GM11168 (cell line): Measurements from ENCODE around the gene CSMD2.

Experiments
- in situ Hi-C: fragments of 300-500 bp; cut with MboI; formaldehyde crosslinking; loops from one replicate; pipeline ENCODE4 v1.12.0; 2022; ENCODE audit warnings: low sequenced_read_pairs; ENCODE audit not compliant: unreplicated experiment

The CSMD2 gene

GRCh38 chr1:33972676-33973395 is 192.2 kb downstream of the CSMD2 start:
- in situ Hi-C loops, result no loop called here

GRCh38 chr1:33971913-33972312 is 193.1 kb downstream of the CSMD2 start:
- in situ Hi-C loops, result no loop called here

GRCh38 chr1:33971018-33971710 is 193.9 kb downstream of the CSMD2 start:
- in situ Hi-C loops, result no loop called here

- in situ Hi-C loops, result no loop called here
Observed at GRCh38 chr1:33970148-33970825, 194.7 kb downstream of the CSMD2 start.

GRCh38 chr1:33966346-33967141 is 198.5 kb downstream of the CSMD2 start:
- in situ Hi-C loops, result no loop called here

- in situ Hi-C loops, result no loop called here
Observed at GRCh38 chr1:33965086-33965485, 199.9 kb downstream of the CSMD2 start.

GRCh38 chr1:33962061-33962460 is 203.0 kb downstream of the CSMD2 start:
- in situ Hi-C loops, result no loop called here

GRCh38 chr1:33960188-33960895 is 204.7 kb downstream of the CSMD2 start:
- in situ Hi-C loops, result no loop called here

GRCh38 chr1:33957854-33958253 is 207.2 kb downstream of the CSMD2 start:
- in situ Hi-C loops, result no loop called here

GRCh38 chr1:33955096-33955495 is 209.9 kb downstream of the CSMD2 start:
- in situ Hi-C loops, result no loop called here

- in situ Hi-C loops, result no loop called here
Observed at GRCh38 chr1:33949570-33949969, 215.5 kb downstream of the CSMD2 start.

- in situ Hi-C loops, result no loop called here
Observed at GRCh38 chr1:33948291-33948690, 216.7 kb downstream of the CSMD2 start.

GRCh38 chr1:33946836-33947235 is 218.2 kb downstream of the CSMD2 start:
- in situ Hi-C loops, result no loop called here

GRCh38 chr1:33944846-33945245 is 220.2 kb downstream of the CSMD2 start:
- in situ Hi-C loops, result no loop called here

- in situ Hi-C loops, result no loop called here
Observed at GRCh38 chr1:33943978-33944377, 221.1 kb downstream of the CSMD2 start.

- in situ Hi-C loops, result no loop called here
Observed at GRCh38 chr1:33932871-33933270, 232.2 kb downstream of the CSMD2 start.

- in situ Hi-C loops, result no loop called here
Observed at GRCh38 chr1:33931111-33931475, 233.9 kb downstream of the CSMD2 start.

- in situ Hi-C loops, result no loop called here
Observed at GRCh38 chr1:33930346-33931110, 234.5 kb downstream of the CSMD2 start.

- in situ Hi-C loops, result no loop called here
Observed at GRCh38 chr1:33928251-33928650, 236.8 kb downstream of the CSMD2 start.
